Thoracic aorta (tissue), 2 donors: ENCODE results near the gene RAD17. TPM values are rescaled to one million over a fixed set of nuclear protein-coding genes. Genes with fewer than 3 reads are reported as not detected.
A peak's percentile ranks its signal among the peaks of the same experiment; 100 is the strongest.
"Not testable (repeated sequence)": the region's sequence is repeated elsewhere in the genome, so short reads cannot be mapped to it uniquely, and the experiment has no call there.

Experiments used
- ATAC-seq: fragments of 150-250 bp; one replicate; pipeline ENCODE4 v1.8.0; 2017; ENCODE audit warnings: low read depth; ENCODE audit not compliant: insufficient number of reproducible peaks, low FRiP score
- DNase-seq: peaks from one replicate; pipeline ENCODE4 v3.0.0-alpha.2; 2020; ENCODE audit warnings: low spot score
- H3K27ac ChIP-seq, 2 donors: fragments of 200-600 bp; sonication (generic); 1 replicate in 1 of 2; 2 replicates in 1 of 2; pipeline ENCODE4 v1.5.1; 2016; ENCODE audit warnings: mild to moderate bottlenecking in 2 of 2, moderate library complexity in 2 of 2
- H3K27me3 ChIP-seq: fragments of 200-600 bp; sonication (generic); replicated peaks from 2 replicates; pipeline ENCODE4 v1.6.0; 2016; ENCODE audit warnings: mild to moderate bottlenecking; ENCODE audit not compliant: insufficient read depth
- H3K36me3 ChIP-seq: fragments of 200-600 bp; sonication (generic); one replicate; pipeline ENCODE4 v1.5.1; 2016
- H3K4me1 ChIP-seq, 2 donors: fragments of 200-600 bp; sonication (generic); 1 replicate in 1 of 2; 2 replicates in 1 of 2; pipeline versions ENCODE4 v1.5.1 to v1.6.0; 2016; ENCODE audit warnings: low read depth in 2 of 2, mild to moderate bottlenecking in 1 of 2; ENCODE audit not compliant: control insufficient read depth in 1 of 2
- H3K4me3 ChIP-seq: fragments of 200-600 bp; sonication (generic); 2 replicates; pipeline ENCODE4 v1.5.1; 2016; ENCODE audit warnings: mild to moderate bottlenecking
- H3K9me3 ChIP-seq: fragments of 200-600 bp; sonication (generic); 2 replicates; pipeline ENCODE4 v1.5.1; 2016
- total RNA-seq, 2 donors: library from RNA; depleted of rRNA; stranded (reverse); fragments of >200 nt; gene quantifications; one replicate each; pipeline versions ENCODE4 v1.1.0 to v1.2.3, GENCODE V29; 2016
- TF ChIP-seq, protein P1 (sequence below): fragments of 200-600 bp; sonication (generic); IDR thresholded peaks from one replicate; pipeline ENCODE4 v1.5.1; 2019; ENCODE audit warnings: antibody characterized with exemption

RAD17 gene
- total RNA-seq, 2 donors from 2014 or later, result 19.4 to 23.9 TPM

DNA sequence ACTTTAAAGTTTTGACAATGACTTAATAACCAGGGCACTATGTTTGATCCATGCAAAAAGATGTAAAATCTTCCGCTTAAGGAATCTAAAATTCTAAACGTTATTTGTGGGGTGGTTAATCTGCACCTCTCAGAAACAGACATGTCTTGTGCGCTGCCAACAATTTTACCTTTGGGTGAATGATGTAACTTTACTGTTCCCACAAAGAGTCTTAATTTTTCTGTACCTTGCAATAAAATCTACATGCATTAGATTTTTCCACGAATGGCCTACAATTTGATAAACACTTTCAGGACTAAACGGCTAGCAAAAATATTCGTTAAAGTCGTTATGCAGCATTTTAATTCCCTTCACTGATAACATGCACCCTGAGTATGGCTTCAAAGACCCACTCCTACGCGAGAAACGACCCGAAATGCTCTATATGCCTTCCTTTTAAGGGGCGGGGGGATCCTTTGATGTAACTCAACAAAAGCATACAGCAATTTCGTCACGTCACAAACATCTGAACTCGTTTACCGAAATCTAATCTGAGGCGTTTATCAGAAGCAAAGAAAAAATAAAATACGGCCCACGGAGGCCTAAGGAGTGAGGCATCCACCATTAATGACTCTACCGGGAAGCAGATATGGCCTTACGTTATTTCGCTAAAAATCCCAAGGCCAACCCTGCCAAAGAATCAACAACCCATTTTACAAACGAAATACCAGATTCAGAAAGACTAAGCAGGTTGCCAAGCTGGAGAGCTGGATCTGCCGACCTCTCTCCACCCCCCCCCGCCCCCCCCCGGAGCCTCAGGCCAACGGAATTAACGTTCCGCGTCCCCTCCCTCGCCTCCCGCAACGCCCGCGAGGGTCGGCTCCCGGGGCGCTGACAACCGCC is 919 bp upstream of the RAD17 start:
- Histone ChIP-seq H3K4me1 (peaks cover 19 to 24% of the 10 kb centered on the region in 2 donors), H3K4me3 (peak overlapping the region; percentile 94), H3K36me3 (no peaks in the 10 kb centered on the region), H3K9me3 (no peaks in the 10 kb centered on the region), H3K27ac (peak overlapping the region; percentile 87 to 98), H3K27me3 (no peaks in the 10 kb centered on the region)
- TF ChIP-seq, protein P1, sequence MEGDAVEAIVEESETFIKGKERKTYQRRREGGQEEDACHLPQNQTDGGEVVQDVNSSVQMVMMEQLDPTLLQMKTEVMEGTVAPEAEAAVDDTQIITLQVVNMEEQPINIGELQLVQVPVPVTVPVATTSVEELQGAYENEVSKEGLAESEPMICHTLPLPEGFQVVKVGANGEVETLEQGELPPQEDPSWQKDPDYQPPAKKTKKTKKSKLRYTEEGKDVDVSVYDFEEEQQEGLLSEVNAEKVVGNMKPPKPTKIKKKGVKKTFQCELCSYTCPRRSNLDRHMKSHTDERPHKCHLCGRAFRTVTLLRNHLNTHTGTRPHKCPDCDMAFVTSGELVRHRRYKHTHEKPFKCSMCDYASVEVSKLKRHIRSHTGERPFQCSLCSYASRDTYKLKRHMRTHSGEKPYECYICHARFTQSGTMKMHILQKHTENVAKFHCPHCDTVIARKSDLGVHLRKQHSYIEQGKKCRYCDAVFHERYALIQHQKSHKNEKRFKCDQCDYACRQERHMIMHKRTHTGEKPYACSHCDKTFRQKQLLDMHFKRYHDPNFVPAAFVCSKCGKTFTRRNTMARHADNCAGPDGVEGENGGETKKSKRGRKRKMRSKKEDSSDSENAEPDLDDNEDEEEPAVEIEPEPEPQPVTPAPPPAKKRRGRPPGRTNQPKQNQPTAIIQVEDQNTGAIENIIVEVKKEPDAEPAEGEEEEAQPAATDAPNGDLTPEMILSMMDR, result no peak
- peak; percentile 27 for ATAC-seq
- no peak for DNase-seq

DNA sequence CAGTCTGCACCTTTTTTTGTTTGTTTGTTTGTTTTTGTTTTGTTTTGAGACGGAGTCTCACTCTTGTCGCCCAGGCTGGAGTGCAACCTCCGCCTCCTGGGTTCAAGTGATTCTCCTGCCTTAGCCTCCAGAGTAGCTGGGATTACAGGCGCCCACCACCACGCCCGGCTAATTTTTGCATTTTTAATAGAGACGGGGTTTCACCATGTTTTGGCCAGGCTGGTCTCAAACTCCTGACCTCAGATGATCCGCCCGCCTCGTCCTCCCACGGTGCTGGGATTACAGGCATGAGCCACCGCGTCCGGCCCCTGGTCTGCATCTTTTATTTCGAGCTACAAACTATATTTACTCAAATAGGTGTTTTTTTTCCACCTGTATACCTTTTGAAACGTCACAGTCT is 717 bp downstream of the RAD17 start:
- H3K27ac ChIP-seq, result peak overlapping the region; percentile 18 to 98
- DNase-seq, H3K27me3 ChIP-seq, H3K9me3 ChIP-seq, H3K36me3 ChIP-seq, ATAC-seq: not testable (repeated sequence)
- peak overlapping the region; percentile 94 for H3K4me3 ChIP-seq
- H3K4me1 ChIP-seq, result peaks cover 19 to 24% of the 10 kb centered on the region in 2 donors

DNA sequence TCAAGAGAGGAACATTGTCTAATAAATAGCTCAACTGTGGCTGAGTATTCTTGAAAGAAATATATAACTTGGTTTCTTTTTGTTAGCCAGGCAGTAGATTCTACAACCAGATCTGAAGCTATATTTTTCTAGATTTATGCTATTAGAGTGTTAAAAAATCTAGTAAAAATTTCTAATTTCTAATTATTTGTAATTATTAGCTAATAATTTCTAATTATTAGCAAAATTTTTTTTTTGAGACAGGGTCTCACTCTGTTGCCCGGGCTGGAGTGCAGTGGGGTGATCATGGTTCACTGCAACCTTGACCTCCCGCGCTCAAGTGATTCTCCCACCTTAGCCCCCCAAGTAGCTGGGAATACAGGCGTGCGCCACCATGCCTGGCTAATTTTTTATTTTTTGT is 2.8 kb downstream of the RAD17 start:
- Histone ChIP-seq H3K4me3 (no peak overlapping the region), H3K27ac (no peak overlapping the region), H3K4me1 (peaks cover 19 to 24% of the 10 kb centered on the region in 2 donors), H3K27me3 (no peaks in the 10 kb centered on the region), H3K36me3 (no peaks in the 10 kb centered on the region), H3K9me3 (no peaks in the 10 kb centered on the region)
- no peak for DNase-seq
- no peak for ATAC-seq
- TF ChIP-seq, protein P1, result no peak

DNA sequence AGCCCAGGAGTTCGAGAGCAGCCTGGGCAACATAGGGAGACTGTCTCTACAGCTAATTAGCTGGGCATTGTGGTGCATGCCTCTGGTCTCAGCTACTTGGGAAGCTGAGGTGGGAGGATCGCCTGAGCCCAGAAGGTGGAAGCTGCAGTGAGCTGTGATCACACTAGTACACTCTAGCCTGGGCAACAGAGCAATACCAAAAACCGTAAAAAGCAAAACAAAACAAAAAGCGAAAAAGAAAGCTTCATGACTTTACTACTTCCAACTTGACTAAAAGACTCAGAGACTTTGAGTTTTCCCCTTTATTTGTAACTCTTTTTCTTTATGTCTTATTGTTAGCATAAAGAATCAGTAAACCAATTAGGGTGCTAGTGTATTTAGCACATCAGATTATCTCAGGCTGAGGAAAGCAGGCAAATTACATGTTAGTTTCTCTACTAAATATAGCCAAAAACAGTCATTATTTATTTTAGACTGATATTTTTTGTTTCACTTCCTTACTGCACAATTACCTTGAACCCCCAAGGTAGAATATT is 5.4 kb downstream of the RAD17 start:
- TF ChIP-seq, protein P1, result no peak
- Histone ChIP-seq H3K27me3 (no peaks in the 10 kb centered on the region), H3K4me3 (no peak overlapping the region), H3K36me3 (no peaks in the 10 kb centered on the region), H3K4me1 (peaks cover 8 to 12% of the 10 kb centered on the region in 2 donors), H3K9me3 (no peaks in the 10 kb centered on the region), H3K27ac (no peak overlapping the region)
- no peak for DNase-seq
- no peak for ATAC-seq

DNA sequence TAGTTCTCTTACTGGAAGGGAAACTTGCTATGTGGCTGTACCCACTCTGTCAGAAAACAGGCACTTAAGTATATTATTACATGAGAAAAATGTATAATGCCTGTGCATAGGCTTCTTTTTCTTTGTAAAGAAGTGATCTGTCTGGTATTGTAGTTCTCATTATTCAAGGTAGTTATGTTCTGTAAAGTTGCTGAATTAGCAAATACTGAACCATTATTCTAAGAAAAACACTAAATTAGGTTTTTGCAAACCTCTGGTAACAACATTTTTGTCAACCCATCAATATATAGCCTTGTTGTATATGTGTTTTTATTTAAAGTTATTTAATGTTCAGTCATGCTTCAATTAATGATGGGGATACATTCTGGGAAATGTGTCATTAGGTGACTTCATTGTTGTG is 8.8 kb downstream of the RAD17 start:
- H3K9me3 ChIP-seq, result no peaks in the 10 kb centered on the region
- DNase-seq (no peak), ATAC-seq (no peak)
- H3K27me3 ChIP-seq, result no peaks in the 10 kb centered on the region
- H3K4me3 ChIP-seq, result no peak overlapping the region
- H3K4me1 ChIP-seq, result no peaks in the 10 kb centered on the region
- TF ChIP-seq, protein P1, result no peak
- peaks cover 10% of the 10 kb centered on the region for H3K36me3 ChIP-seq
- H3K27ac ChIP-seq, result no peak overlapping the region
